Left forelimb (tissue), 1 donor: ENCODE measurements around the gene RPRML.
"Not testable (repeated sequence)": the region's sequence is repeated elsewhere in the genome, so short reads cannot be mapped to it uniquely, and the experiment has no call there.

Experiments
- DNase-seq: peaks from one replicate; pipeline ENCODE4 v3.0.0-alpha.2; 2018; ENCODE audit warnings: low spot score

Gene RPRML

GRCh38 chr17:46976626-46977270, 2.3 kb downstream of the RPRML start:
- DNase-seq: no peak

- no peak for DNase-seq
These were observed 3.8 kb downstream of the RPRML start for GRCh38 chr17:46975287-46975686.

GRCh38 chr17:46974086-46974485, 5.0 kb downstream of the RPRML start:
- no peak for DNase-seq

- DNase-seq: no peak
These were observed 6.7 kb downstream of the RPRML start for GRCh38 chr17:46972346-46972745.

- no peak for DNase-seq
These were observed 7.3 kb downstream of the RPRML start for GRCh38 chr17:46971647-46972300.

GRCh38 chr17:46968896-46969295, 10.2 kb downstream of the RPRML start:
- no peak for DNase-seq

GRCh38 chr17:46968224-46968834, 10.7 kb downstream of the RPRML start:
- no peak for DNase-seq

GRCh38 chr17:46964315-46965265, 14.5 kb downstream of the RPRML start:
- no peak for DNase-seq

- DNase-seq: no peak
These were observed 15.5 kb downstream of the RPRML start for GRCh38 chr17:46963571-46963970.

- no peak for DNase-seq
These were observed 16.7 kb downstream of the RPRML start for GRCh38 chr17:46962374-46962790.

- DNase-seq: no peak
These were observed 18.9 kb downstream of the RPRML start for GRCh38 chr17:46960152-46960551.

GRCh38 chr17:46958041-46958591, 20.9 kb downstream of the RPRML start:
- DNase-seq: no peak

- not testable (repeated sequence) for DNase-seq
These were observed 25.9 kb downstream of the RPRML start for GRCh38 chr17:46953191-46953590.

GRCh38 chr17:46952115-46952514, 26.9 kb downstream of the RPRML start:
- no peak for DNase-seq

- no peak for DNase-seq
These were observed 27.3 kb downstream of the RPRML start for GRCh38 chr17:46951706-46952105.

GRCh38 chr17:46950997-46951621, 27.9 kb downstream of the RPRML start:
- DNase-seq: no peak

GRCh38 chr17:46950342-46950996, 28.6 kb downstream of the RPRML start:
- no peak for DNase-seq

GRCh38 chr17:46949291-46950174, 29.5 kb downstream of the RPRML start:
- no peak for DNase-seq

GRCh38 chr17:46948544-46948943, 30.5 kb downstream of the RPRML start:
- no peak for DNase-seq

- DNase-seq: no peak
These were observed 31.8 kb downstream of the RPRML start for GRCh38 chr17:46947216-46947615.
